ENCODE data around the gene ACSS3. TPM values are rescaled to one million over a fixed set of nuclear protein-coding genes. Genes with fewer than 3 reads are reported as not detected.

The ACSS3 gene
- total RNA-seq, 1 experiment from 2014 or later = not detected

DNA sequence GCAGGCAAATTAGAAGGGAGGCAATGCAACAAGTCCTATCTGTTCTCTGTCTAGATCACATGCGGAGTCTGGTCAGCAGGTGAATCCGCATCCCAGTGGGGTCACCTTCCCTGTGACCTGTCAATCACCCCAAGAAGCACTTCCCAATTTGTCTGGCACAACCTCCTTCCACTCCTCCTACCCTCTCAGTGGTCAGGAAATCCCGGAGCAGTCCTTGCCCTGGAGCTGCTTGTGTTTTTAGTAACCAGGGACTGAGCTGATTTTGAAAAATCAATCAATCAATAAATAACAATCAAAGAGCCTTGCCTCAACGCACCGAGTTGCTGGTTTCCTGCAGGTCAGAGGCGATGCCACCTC, 572 bp upstream of the ACSS3 start:
- H3K9ac ChIP-seq (ENCODE audit: low read length) = no peak overlapping the region
- H3K4me1 ChIP-seq (ENCODE audit: low read length) = no peaks in the 10 kb centered on the region
- H4K20me1 ChIP-seq (ENCODE audit: insufficient read depth, low read depth, low read length) = no peaks in the 10 kb centered on the region
- H3K79me2 ChIP-seq (ENCODE audit: low read length) = no peaks in the 10 kb centered on the region
- H3K4me2 ChIP-seq (ENCODE audit: low read depth, low read length, poor library complexity, severe bottlenecking) = no peak overlapping the region
- H2AFZ ChIP-seq (ENCODE audit: low read length) = no peak overlapping the region
- H3K27ac ChIP-seq (ENCODE audit: low read length) = no peak overlapping the region
- H3K4me3 ChIP-seq (ENCODE audit: low read length) = no peak overlapping the region
- H3K9me2 ChIP-seq (replicated peaks; ENCODE audit: insufficient read depth, low read length) = no peaks in the 10 kb centered on the region
- no peaks in the 10 kb centered on the region for H3K9me3 ChIP-seq (ENCODE audit: low read length)
- no peak for DNase-seq
- H3K27me3 ChIP-seq (ENCODE audit: low read length) = no peaks in the 10 kb centered on the region
- H3K36me3 ChIP-seq (ENCODE audit: insufficient read depth, low read length) = no peaks in the 10 kb centered on the region

DNA sequence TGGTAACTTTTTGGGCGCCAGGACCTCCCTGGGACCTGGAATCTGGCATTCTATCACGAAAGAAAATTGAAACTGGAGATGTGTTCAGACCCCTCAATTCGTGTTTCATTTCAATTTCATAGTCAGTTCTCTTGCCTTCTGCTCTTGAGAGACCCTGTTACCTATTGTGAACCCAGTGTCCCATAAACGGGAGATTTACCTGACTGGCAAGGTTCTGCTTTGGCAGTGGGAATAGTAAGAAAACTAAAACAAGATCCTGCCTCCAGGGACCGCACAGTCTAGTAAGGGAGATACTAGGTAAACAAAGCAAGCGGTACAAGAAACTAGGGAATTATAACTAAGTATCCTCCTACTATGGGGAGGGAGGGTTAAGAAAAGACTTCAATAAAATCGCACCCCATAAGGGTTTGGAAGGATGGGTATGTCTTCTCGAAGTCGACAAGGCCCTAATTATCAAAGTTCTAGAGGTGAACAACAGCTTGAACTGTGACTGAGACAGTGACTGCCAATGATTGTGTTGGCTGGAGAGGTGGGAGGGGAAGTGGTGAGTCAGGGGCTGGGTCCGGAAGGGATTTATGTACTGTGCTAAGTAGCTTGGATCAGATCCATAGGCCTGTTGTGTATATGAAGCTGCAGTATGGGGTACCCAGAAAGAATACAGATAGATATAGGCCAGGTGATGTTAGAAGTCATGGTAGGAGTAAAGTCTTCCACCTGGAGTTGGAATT, 754 bp downstream of the ACSS3 start:
- Histone ChIP-seq H3K27me3 (ENCODE audit: low read length) (no peaks in the 10 kb centered on the region), H3K9me2 (replicated peaks; ENCODE audit: insufficient read depth, low read length) (no peaks in the 10 kb centered on the region), H3K4me2 (ENCODE audit: low read depth, low read length, poor library complexity, severe bottlenecking) (no peak overlapping the region), H3K79me2 (ENCODE audit: low read length) (no peaks in the 10 kb centered on the region), H3K9ac (ENCODE audit: low read length) (no peak overlapping the region), H4K20me1 (ENCODE audit: insufficient read depth, low read depth, low read length) (no peaks in the 10 kb centered on the region), H3K4me1 (ENCODE audit: low read length) (no peaks in the 10 kb centered on the region), H3K9me3 (ENCODE audit: low read length) (no peaks in the 10 kb centered on the region), H2AFZ (ENCODE audit: low read length) (no peak overlapping the region), H3K27ac (ENCODE audit: low read length) (no peak overlapping the region), H3K36me3 (ENCODE audit: insufficient read depth, low read length) (no peaks in the 10 kb centered on the region), H3K4me3 (ENCODE audit: low read length) (no peak overlapping the region)
- no peak for DNase-seq

- H3K4me1 ChIP-seq (ENCODE audit: low read length) = no peaks in the 10 kb centered on the region
- no peaks in the 10 kb centered on the region for H3K27me3 ChIP-seq (ENCODE audit: low read length)
- no peaks in the 10 kb centered on the region for H3K9me3 ChIP-seq (ENCODE audit: low read length)
- H3K4me3 ChIP-seq (ENCODE audit: low read length) = no peak overlapping the region
- H3K4me2 ChIP-seq (ENCODE audit: low read depth, low read length, poor library complexity, severe bottlenecking) = no peak overlapping the region
- no peaks in the 10 kb centered on the region for H3K9me2 ChIP-seq (replicated peaks; ENCODE audit: insufficient read depth, low read length)
- no peak for DNase-seq
- H3K9ac ChIP-seq (ENCODE audit: low read length) = no peak overlapping the region
- no peaks in the 10 kb centered on the region for H4K20me1 ChIP-seq (ENCODE audit: insufficient read depth, low read depth, low read length)
- H3K79me2 ChIP-seq (ENCODE audit: low read length) = no peaks in the 10 kb centered on the region
- H3K27ac ChIP-seq (ENCODE audit: low read length) = no peak overlapping the region
- H3K36me3 ChIP-seq (ENCODE audit: insufficient read depth, low read length) = no peaks in the 10 kb centered on the region
- H2AFZ ChIP-seq (ENCODE audit: low read length) = no peak overlapping the region
Measured at GRCh38 chr12:81079280-81080076, 1.6 kb downstream of the ACSS3 start.

DNA sequence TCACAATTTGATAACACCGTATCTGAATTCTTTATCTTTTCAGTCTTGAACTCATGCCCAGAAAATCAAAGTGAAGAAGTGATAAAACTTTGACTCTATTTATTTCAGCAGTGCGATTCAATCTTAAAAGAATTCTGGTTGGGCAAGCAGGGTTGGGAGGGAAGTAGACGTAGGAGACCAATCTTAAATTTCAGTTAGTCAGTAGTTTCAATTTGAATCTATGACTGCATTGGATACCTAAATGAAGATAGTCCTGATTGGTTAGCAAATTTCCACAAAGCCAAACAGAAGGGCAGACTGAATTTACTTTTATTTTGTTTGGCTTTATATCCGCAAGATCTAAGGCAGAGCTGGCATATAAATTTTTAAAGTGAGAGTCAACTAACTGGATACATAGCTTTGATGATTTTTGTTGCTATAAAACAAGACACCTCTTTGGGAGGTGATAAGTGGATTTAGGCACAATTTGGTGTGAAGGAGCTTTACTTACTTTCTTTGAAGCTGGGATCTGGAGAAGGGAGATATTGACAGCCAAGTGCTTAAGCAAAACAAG, 2.6 kb downstream of the ACSS3 start:
- no peak overlapping the region for H3K4me3 ChIP-seq (ENCODE audit: low read length)
- no peaks in the 10 kb centered on the region for H3K27me3 ChIP-seq (ENCODE audit: low read length)
- no peak for DNase-seq
- no peaks in the 10 kb centered on the region for H3K9me3 ChIP-seq (ENCODE audit: low read length)
- no peak overlapping the region for H3K27ac ChIP-seq (ENCODE audit: low read length)
- no peak overlapping the region for H3K4me2 ChIP-seq (ENCODE audit: low read depth, low read length, poor library complexity, severe bottlenecking)
- H4K20me1 ChIP-seq (ENCODE audit: insufficient read depth, low read depth, low read length) = no peaks in the 10 kb centered on the region
- no peaks in the 10 kb centered on the region for H3K79me2 ChIP-seq (ENCODE audit: low read length)
- H2AFZ ChIP-seq (ENCODE audit: low read length) = no peak overlapping the region
- no peak overlapping the region for H3K9ac ChIP-seq (ENCODE audit: low read length)
- no peaks in the 10 kb centered on the region for H3K36me3 ChIP-seq (ENCODE audit: insufficient read depth, low read length)
- no peaks in the 10 kb centered on the region for H3K4me1 ChIP-seq (ENCODE audit: low read length)
- H3K9me2 ChIP-seq (replicated peaks; ENCODE audit: insufficient read depth, low read length) = no peaks in the 10 kb centered on the region

- H3K27me3 ChIP-seq (ENCODE audit: low read length) = no peaks in the 10 kb centered on the region
- no peak overlapping the region for H3K27ac ChIP-seq (ENCODE audit: low read length)
- H3K4me3 ChIP-seq (ENCODE audit: low read length) = no peak overlapping the region
- DNase-seq = no peak
- no peaks in the 10 kb centered on the region for H4K20me1 ChIP-seq (ENCODE audit: insufficient read depth, low read depth, low read length)
- H3K4me1 ChIP-seq (ENCODE audit: low read length) = no peaks in the 10 kb centered on the region
- H3K36me3 ChIP-seq (ENCODE audit: insufficient read depth, low read length) = no peaks in the 10 kb centered on the region
- no peaks in the 10 kb centered on the region for H3K79me2 ChIP-seq (ENCODE audit: low read length)
- H3K4me2 ChIP-seq (ENCODE audit: low read depth, low read length, poor library complexity, severe bottlenecking) = no peak overlapping the region
- H2AFZ ChIP-seq (ENCODE audit: low read length) = no peak overlapping the region
- no peaks in the 10 kb centered on the region for H3K9me3 ChIP-seq (ENCODE audit: low read length)
- no peaks in the 10 kb centered on the region for H3K9me2 ChIP-seq (replicated peaks; ENCODE audit: insufficient read depth, low read length)
- no peak overlapping the region for H3K9ac ChIP-seq (ENCODE audit: low read length)
Measured at GRCh38 chr12:81081726-81082125, 3.8 kb downstream of the ACSS3 start.

GRCh38 chr12:81083018-81083417, 5.1 kb downstream of the ACSS3 start:
- no peaks in the 10 kb centered on the region for H3K79me2 ChIP-seq (ENCODE audit: low read length)
- no peaks in the 10 kb centered on the region for H3K9me3 ChIP-seq (ENCODE audit: low read length)
- no peaks in the 10 kb centered on the region for H3K36me3 ChIP-seq (ENCODE audit: insufficient read depth, low read length)
- no peaks in the 10 kb centered on the region for H3K4me1 ChIP-seq (ENCODE audit: low read length)
- no peak overlapping the region for H3K4me2 ChIP-seq (ENCODE audit: low read depth, low read length, poor library complexity, severe bottlenecking)
- no peaks in the 10 kb centered on the region for H3K27me3 ChIP-seq (ENCODE audit: low read length)
- no peaks in the 10 kb centered on the region for H4K20me1 ChIP-seq (ENCODE audit: insufficient read depth, low read depth, low read length)
- no peak overlapping the region for H3K9ac ChIP-seq (ENCODE audit: low read length)
- no peak overlapping the region for H3K27ac ChIP-seq (ENCODE audit: low read length)
- no peak overlapping the region for H3K4me3 ChIP-seq (ENCODE audit: low read length)
- no peak overlapping the region for H2AFZ ChIP-seq (ENCODE audit: low read length)
- no peak for DNase-seq
- H3K9me2 ChIP-seq (replicated peaks; ENCODE audit: insufficient read depth, low read length) = no peaks in the 10 kb centered on the region

DNA sequence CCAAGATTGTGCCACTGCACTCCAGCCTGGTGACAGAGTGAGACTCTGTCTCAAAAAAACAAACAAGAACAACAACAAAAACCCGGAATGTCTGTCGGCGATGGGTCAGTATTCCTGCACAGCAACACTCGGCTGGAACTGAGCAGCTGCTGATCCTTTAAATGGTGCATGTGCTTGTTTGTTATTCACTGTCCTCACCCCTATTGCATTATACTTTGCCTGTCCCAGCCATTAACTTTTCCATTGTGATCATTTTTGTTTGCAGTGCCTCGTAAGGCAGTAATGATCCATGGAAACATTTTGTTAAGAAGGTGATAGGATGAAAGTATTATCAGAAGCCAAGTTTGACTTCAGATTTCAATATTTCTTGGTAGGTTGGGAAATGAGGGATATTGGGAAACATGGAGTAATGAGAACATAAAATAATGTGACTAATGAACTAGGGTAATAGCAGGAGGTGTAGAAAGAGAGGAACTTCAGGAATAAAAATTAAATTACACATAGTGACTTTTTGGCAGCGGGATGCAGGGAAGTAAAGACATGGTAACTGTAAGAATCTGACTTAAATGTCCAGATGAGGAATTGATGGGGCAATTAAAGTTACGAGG, 6.1 kb downstream of the ACSS3 start:
- DNase-seq = no peak
- Histone ChIP-seq H3K9me3 (ENCODE audit: low read length) (no peaks in the 10 kb centered on the region), H3K4me1 (ENCODE audit: low read length) (no peaks in the 10 kb centered on the region), H3K4me3 (ENCODE audit: low read length) (no peak overlapping the region), H3K9ac (ENCODE audit: low read length) (no peak overlapping the region), H3K27ac (ENCODE audit: low read length) (no peak overlapping the region), H2AFZ (ENCODE audit: low read length) (no peak overlapping the region), H4K20me1 (ENCODE audit: insufficient read depth, low read depth, low read length) (no peaks in the 10 kb centered on the region), H3K4me2 (ENCODE audit: low read depth, low read length, poor library complexity, severe bottlenecking) (no peak overlapping the region), H3K9me2 (replicated peaks; ENCODE audit: insufficient read depth, low read length) (no peaks in the 10 kb centered on the region), H3K27me3 (ENCODE audit: low read length) (no peaks in the 10 kb centered on the region), H3K79me2 (ENCODE audit: low read length) (no peaks in the 10 kb centered on the region), H3K36me3 (ENCODE audit: insufficient read depth, low read length) (no peaks in the 10 kb centered on the region)

DNA sequence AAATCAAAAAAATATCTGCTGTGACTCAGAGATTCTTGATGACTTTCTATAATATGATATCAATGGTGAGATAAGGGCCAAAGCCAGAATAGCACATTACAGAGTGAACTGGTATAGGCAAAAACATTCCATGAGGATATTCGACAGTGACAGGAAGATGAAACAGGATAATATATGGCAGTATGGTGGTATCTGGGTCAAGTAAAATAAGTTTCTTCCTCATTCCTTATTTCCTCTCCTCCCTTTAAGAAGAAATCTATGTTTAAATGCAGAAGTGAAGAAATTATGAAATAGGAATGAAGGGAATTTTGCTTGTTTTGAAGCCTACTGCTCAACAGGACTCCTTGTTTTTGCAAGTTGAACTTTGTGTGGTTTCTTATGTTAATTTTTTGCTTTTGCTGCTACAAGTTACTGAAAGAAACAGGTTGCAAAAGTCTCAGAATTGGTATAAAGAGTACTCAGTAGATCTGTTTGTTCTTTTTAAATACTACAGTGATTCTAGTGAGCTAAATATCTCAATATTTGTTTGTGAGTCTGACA, 7.0 kb downstream of the ACSS3 start:
- no peak overlapping the region for H3K27ac ChIP-seq (ENCODE audit: low read length)
- no peaks in the 10 kb centered on the region for H3K36me3 ChIP-seq (ENCODE audit: insufficient read depth, low read length)
- H4K20me1 ChIP-seq (ENCODE audit: insufficient read depth, low read depth, low read length) = no peaks in the 10 kb centered on the region
- no peaks in the 10 kb centered on the region for H3K79me2 ChIP-seq (ENCODE audit: low read length)
- H3K4me1 ChIP-seq (ENCODE audit: low read length) = no peaks in the 10 kb centered on the region
- no peak for DNase-seq
- H3K9me3 ChIP-seq (ENCODE audit: low read length) = no peaks in the 10 kb centered on the region
- H3K9ac ChIP-seq (ENCODE audit: low read length) = no peak overlapping the region
- H3K9me2 ChIP-seq (replicated peaks; ENCODE audit: insufficient read depth, low read length) = no peaks in the 10 kb centered on the region
- no peak overlapping the region for H2AFZ ChIP-seq (ENCODE audit: low read length)
- no peak overlapping the region for H3K4me3 ChIP-seq (ENCODE audit: low read length)
- H3K4me2 ChIP-seq (ENCODE audit: low read depth, low read length, poor library complexity, severe bottlenecking) = no peak overlapping the region
- H3K27me3 ChIP-seq (ENCODE audit: low read length) = no peaks in the 10 kb centered on the region
